ENCODE data around the gene LINC00632. TPM values are rescaled to one million over a fixed set of nuclear protein-coding genes. Genes with fewer than 3 reads are reported as not detected.
"Not testable (repeated sequence)": the region's sequence is repeated elsewhere in the genome, so short reads cannot be mapped to it uniquely, and the experiment has no call there.

The LINC00632 gene
- 10 to 100 TPM in 1 of 4 donors, 1 to 10 TPM in 3; 3.5 to 10.3 (median 6.8) TPM for polyA plus RNA-seq (ENCODE audit: insufficient read length in 4 of 4)

- DNase-seq (ENCODE audit: low read depth in 4 of 4, low spot score in 3 of 4), result no peak
Measured at GRCh38 chrX:140709421-140709846, at the start of gene LINC00632. Gene LINC00632 (plus strand): TSS chrX:140709759.

- no peak for DNase-seq (ENCODE audit: low read depth in 4 of 4, low spot score in 3 of 4)
Measured at GRCh38 chrX:140661643-140662042, 47.9 kb upstream of the LINC00632 start.

GRCh38 chrX:140664939-140665338, 44.6 kb upstream of the LINC00632 start:
- DNase-seq (ENCODE audit: low read depth in 4 of 4, low spot score in 3 of 4), result peak in 1 of 4 donors; percentile 0

DNA sequence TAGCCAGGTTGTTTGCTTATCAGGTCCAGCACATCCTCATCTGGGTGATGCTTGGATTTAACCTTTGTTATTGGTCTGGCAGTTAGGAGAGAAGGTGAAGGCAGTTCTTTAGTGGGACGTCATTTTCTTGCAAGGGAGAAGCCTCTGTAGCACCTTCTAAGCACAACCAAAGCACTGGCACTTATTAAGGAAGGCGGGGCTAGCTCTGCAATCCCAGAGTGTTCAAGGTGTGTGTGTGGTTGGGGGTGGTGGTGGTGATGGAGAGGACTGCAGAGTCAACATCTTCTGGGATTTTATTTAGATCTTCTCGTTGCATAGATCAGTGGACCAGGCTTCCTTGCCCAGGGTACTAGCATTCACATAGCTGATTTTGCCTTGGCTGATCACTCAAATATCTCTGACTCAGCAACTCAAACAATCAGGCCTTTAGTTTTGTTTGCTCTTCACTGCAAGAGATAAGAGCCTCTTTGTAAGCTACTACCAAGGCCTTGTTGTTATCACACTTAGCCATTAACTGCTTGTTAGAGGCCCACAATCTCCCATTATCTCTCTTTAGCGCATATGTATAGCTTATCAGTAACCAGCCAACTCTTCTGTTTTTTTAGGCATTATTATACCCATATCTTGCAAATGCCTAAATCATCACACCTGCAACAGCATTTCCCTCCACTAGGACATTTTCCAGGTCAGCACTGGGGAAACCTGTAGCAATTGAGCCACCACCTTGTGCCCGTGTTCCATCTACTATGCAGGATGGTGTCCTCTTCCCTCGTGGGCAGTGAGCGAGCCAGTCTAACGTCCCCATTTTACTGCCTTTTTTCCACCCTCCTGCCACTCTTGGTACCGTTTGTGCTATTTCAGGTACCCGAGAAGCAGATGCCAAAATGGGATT, 36.5 kb upstream of the LINC00632 start:
- DNase-seq (ENCODE audit: low read depth in 4 of 4, low spot score in 3 of 4), result no peak

DNA sequence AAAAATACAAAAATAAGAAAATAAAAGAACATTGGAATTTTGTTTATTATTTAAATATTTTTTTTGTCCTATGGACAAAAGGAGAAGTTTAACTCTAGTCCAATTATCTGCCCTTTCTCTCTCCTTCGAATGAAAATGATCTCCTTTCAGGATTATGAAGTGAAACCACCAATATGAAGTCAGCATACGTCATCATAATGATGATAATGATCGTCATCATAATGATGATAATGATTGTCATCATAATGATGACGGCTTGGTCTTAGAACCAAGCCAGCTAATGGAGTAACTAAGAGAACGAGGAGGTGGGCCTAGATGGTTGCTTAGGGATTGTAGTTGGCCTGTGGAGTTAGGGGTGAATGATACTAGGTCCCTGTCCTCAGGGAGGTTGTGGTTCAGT, 21.9 kb upstream of the LINC00632 start:
- no peak for DNase-seq (ENCODE audit: low read depth in 4 of 4, low spot score in 3 of 4)

DNA sequence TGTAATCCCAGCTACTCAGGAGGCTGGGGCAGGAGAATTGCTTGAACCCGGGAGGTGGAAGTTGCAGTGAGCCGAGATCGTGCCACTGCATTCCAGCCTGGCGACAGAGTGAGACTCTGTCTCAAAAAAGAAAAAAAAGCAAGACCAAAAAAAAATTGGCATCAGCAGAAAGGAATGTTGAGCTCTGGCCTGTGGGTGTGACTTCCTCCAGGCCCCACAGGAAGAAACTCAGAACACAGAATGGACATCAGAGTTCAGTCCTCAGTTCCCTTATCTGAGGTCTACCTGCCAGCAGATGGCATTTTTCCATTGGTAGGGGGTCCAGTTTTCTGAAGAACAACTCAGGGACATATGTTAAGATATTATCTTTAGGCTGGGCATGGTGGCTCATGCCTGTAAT, 18.0 kb upstream of the LINC00632 start:
- DNase-seq (ENCODE audit: low read depth in 4 of 4, low spot score in 3 of 4), result not testable (repeated sequence)

DNA sequence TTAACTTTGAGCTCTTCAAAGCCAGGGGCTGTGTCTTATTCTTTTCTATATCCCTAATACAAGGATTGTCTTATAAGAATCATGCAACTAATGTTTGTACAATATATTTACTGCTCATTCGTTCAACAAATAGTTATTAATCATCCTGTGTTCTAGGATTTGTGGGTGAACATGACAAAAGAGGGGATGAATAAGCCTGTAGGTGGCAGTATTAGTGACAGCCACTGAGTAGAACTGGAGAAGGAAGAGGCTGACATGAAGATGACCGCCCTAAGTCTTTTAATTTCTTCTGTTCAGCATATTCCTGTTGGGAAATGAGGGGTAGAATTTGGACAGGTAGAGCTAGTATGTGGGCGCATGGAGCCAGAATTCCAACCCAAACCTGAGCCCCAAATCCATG, 11.9 kb upstream of the LINC00632 start:
- no peak for DNase-seq (ENCODE audit: low read depth in 4 of 4, low spot score in 3 of 4)

GRCh38 chrX:140701480-140701879, 8.1 kb upstream of the LINC00632 start:
- DNase-seq (ENCODE audit: low read depth in 4 of 4, low spot score in 3 of 4), result no peak

DNA sequence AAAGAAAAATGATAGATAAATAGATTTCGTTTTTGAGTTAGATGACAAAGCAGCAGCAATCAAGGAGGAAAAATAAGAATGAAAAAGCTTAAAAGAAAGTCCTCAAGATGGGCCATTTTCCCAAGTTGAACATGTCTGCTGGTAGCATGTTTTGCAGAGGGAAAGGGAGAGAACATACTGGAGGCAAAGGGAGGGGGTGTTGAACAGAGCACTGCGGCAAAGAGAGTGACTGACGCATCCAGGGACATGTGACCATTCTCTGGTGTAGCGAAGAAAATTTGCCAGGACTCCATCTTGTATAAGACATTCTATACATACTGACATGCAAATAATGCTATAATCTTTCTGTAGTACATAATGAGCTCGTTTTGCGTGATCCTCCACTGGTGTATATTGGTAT, 1.2 kb downstream of the LINC00632 start:
- no peak for DNase-seq (ENCODE audit: low read depth in 4 of 4, low spot score in 3 of 4)

DNA sequence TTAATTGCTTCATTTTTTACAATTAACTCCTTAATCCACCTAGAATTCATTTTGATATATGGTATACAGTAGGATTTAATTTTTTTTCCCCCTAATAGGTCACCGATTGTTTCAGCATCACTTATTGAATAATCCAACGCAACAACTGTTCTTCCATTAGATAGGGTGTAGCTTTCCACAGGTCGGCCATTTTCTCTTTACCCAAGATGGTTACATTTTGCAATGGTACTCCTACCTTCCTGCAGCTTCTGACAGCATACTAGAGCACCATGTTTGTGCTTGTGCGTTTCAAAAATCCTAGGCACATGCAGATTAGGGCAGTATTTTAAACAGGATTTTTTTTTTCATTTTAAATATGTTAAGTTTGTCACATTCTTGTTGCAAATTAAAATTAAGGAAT, 2.3 kb downstream of the LINC00632 start:
- no peak for DNase-seq (ENCODE audit: low read depth in 4 of 4, low spot score in 3 of 4)

- DNase-seq (ENCODE audit: low read depth in 4 of 4, low spot score in 3 of 4), result peak in 3 of 4 donors; percentile 72 to 76 (median 74)
Measured at GRCh38 chrX:140712413-140713173, 3.0 kb downstream of the LINC00632 start.

DNA sequence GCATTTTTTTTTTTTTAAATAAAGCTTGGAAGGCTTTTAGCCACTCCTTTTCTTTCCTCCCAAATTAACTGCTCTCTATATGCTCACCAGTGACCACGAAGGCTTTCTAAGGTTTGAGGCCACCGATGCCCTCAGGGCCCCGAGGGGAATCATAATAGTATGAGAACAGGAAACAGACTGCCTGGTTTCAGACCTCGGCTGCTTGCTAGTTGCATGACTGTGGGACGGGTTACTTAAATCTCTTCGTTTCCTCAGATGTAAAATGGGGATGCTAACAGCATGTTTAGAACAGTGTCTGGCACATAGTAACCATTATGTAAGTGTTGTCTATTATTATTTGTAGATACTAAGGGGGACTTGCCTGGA, 3.6 kb downstream of the LINC00632 start:
- no peak for DNase-seq (ENCODE audit: low read depth in 4 of 4, low spot score in 3 of 4)

- no peak for DNase-seq (ENCODE audit: low read depth in 4 of 4, low spot score in 3 of 4)
Measured at GRCh38 chrX:140715787-140716186, 6.2 kb downstream of the LINC00632 start.

GRCh38 chrX:140723121-140723715, 13.7 kb downstream of the LINC00632 start:
- no peak for DNase-seq (ENCODE audit: low read depth in 4 of 4, low spot score in 3 of 4)

GRCh38 chrX:140724309-140724708, 14.8 kb downstream of the LINC00632 start:
- DNase-seq (ENCODE audit: low read depth in 4 of 4, low spot score in 3 of 4), result no peak

DNA sequence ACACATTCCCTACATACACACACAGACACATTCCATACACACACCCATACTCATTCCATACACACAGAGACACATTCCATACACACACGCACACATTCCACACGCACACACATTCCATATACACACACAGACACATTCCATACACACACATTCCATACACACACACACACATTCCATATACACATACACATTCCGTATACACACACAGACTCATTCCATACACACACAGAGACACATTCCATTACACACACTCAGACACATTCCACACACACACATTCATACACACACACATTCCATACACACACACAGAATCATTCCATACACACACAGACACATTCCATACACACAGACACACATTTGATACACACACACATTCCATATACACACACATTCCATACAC, 15.2 kb downstream of the LINC00632 start:
- DNase-seq (ENCODE audit: low read depth in 4 of 4, low spot score in 3 of 4), result no peak

DNA sequence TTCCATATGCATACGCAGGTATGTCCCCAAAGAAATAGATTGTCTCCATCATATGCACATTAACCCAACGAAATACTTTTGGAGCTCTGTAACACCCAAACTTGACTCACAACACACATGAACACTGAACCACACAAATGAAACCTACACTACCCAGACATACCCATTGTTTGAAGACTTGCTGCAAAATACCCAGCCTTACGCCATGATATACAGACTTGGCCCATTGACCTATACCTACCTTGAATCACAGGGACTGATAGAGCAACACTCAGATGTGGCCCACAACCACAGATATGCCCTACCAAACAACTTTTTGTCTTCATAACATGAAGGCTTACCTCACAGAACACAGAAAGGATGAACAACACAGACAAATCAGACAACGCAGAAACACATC, 15.9 kb downstream of the LINC00632 start:
- no peak for DNase-seq (ENCODE audit: low read depth in 4 of 4, low spot score in 3 of 4)

DNA sequence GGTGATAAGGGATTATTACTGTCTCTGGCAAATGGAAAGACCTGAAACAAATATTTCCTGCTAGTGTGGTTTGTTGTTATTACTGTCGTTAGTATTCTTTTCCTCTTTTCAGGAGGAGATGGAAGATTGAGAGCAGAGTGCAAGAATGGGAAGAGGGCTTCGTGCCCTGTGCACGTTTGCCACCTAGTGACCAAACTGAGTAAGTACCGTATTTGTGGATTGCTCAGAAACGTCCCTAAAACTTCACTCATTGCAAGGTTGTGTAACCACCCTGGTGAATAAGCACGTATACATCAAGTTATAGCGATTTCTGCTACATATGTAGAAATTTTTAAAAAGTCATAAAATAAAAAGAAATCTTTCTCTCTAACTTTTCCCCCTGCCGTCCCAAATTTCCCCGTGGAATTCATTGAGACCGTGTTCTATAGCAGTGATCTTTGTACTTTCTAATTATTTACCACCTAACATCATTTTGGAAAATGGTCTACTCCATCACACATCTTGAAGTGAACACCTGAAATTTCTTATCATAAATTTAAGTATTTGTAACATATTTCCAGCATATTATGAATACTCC, 24.3 kb downstream of the LINC00632 start:
- no peak for DNase-seq (ENCODE audit: low read depth in 4 of 4, low spot score in 3 of 4)

GRCh38 chrX:140744085-140744484, 34.5 kb downstream of the LINC00632 start:
- DNase-seq (ENCODE audit: low read depth in 4 of 4, low spot score in 3 of 4), result no peak

- no peak for DNase-seq (ENCODE audit: low read depth in 4 of 4, low spot score in 3 of 4)
Measured at GRCh38 chrX:140756941-140757340, 47.4 kb downstream of the LINC00632 start.

DNA sequence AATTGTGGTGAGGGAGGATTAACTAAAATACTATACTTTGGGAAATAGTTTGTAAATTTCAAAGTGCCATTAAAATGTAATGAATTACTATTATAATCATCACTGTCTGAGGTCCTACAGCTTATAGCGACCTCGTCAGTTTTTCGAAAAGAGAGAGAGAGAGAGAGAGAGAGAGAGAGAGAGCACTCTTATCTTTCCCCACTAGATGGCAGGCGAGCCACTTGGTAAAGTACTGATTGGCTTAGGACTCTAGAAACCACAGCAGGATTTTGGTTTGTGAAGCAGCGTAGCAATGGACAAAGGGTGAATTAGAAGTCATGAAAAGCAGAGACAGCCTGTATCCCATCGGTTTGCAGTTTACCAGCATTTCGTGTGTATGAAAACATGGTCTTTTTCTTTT, 52.5 kb downstream of the LINC00632 start:
- DNase-seq (ENCODE audit: low read depth in 4 of 4, low spot score in 3 of 4), result peak in 1 of 4 donors; percentile 16
